GM18517 (cell line): ENCODE data around the gene ELP5.

ENCODE experiments used
- ATAC-seq: cut with Tn5 transposase; IDR thresholded peaks from one replicate; pipeline ENCODE4 v1.9.1; 2021; ENCODE audit warnings: mild to moderate bottlenecking, moderate library complexity; ENCODE audit not compliant: unreplicated experiment

The ELP5 gene

DNA sequence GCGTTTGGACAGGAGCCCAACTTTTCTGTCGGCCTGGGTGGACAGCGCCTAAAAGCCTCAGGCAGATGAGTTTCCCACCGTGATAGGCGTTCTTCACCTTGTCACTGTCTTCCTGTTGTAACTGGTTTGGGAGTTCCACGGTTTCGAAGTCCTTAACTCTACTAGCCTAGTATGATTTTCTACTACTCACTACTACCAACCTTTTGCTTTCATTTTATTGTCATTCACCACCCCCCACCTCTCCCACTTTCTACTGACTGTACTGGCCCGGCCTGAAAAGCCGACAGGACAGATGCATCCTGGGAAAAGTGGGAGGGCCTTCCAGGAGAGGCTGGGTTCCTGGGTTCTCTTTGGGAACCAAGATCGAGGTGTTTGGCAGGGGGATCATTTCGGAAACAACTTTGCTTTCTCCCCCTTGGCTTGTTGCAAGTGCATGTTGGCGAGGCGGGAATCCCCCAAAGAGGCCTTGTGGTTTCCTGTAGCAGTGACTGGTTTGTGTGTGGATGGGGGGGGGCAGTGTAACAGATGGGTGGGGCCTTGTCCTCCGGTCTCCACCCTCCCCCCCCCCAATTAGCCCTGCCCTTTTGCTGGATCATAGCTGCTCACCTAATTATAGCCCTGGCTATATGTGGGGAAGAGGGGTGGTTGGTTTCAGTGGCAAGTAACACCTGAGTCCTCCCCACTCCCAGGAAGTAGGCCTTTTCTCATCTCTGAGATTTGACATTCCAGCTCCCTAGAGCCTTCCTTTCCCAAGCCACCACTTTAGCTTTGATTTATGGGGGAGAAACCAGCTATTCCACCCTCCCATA is 56.8 kb downstream of the ELP5 start:
- no peak for ATAC-seq
